HG02938 (cell line): ENCODE data around the gene CER1.

Experiments used
- ATAC-seq: cut with Tn5 transposase; IDR thresholded peaks from one replicate; pipeline ENCODE4 v1.9.1; 2021; ENCODE audit warnings: mild to moderate bottlenecking, moderate library complexity; ENCODE audit not compliant: unreplicated experiment

The CER1 gene

DNA sequence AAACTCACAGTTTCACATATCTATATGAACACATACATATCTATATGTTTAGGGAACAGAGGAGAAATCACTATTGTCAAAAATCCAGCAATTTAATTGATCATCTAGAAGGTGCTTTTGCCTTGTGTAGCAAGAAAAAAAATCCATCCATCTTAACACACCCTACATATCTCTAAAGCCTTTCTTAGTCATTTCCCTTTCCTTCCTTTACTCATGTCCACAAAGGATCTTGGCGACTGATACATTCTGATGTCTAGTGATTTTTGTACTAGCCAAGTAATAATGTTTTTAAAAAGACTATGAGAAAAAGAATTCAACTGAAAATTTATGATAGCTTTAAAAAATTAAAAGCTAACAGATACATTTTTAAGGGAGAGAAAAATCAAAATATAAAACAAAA, 51.8 kb downstream of the CER1 start:
- ATAC-seq = no peak
